Measurements from ENCODE around the gene SCN1A.

GRCh38 chr2:165969227-165969626 lies 158.6 kb downstream of the SCN1A start:
- no peak for TF ChIP-seq YY1 (IDR thresholded peaks at IDR 0.05; ENCODE audit: insufficient read depth, insufficient read length)
- no peak for TF ChIP-seq ZNF274 (IDR thresholded peaks at IDR 0.05; ENCODE audit: low read depth, low read length)

Measured in NT2/D1 (cell line).